ENCODE results near the gene SRCAP. TPM values are rescaled to one million over a fixed set of nuclear protein-coding genes. Genes with fewer than 3 reads are reported as not detected.
A peak's percentile ranks its signal among the peaks of the same experiment; 100 is the strongest.

Gene SRCAP
- total RNA-seq, 4 donors from 2014 or later = 10.7 to 39.6 (median 26.1) TPM

- peaks cover 7 to 41% (median 18%) of the 10 kb centered on the region in 3 donors for H3K36me3 ChIP-seq
- TF ChIP-seq, protein P1, sequence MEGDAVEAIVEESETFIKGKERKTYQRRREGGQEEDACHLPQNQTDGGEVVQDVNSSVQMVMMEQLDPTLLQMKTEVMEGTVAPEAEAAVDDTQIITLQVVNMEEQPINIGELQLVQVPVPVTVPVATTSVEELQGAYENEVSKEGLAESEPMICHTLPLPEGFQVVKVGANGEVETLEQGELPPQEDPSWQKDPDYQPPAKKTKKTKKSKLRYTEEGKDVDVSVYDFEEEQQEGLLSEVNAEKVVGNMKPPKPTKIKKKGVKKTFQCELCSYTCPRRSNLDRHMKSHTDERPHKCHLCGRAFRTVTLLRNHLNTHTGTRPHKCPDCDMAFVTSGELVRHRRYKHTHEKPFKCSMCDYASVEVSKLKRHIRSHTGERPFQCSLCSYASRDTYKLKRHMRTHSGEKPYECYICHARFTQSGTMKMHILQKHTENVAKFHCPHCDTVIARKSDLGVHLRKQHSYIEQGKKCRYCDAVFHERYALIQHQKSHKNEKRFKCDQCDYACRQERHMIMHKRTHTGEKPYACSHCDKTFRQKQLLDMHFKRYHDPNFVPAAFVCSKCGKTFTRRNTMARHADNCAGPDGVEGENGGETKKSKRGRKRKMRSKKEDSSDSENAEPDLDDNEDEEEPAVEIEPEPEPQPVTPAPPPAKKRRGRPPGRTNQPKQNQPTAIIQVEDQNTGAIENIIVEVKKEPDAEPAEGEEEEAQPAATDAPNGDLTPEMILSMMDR (IDR thresholded peaks at IDR 0.05) = no peak
- no peak for TF ChIP-seq POLR2A (IDR thresholded peaks at IDR 0.05)
- intact Hi-C loops (cut with DNase I) = no loop called here
- peaks cover 0 to 5% (median 0%) of the 10 kb centered on the region in 4 donors for H3K27me3 ChIP-seq
- H3K9me3 ChIP-seq = no peaks in the 10 kb centered on the region
- DNase-seq = no peak
- H3K27ac ChIP-seq = no peak overlapping the region
- WGBS, 2 donors = 94 to 97% methylated on average over 5 to 18 of the region's 57 CpGs
- H3K4me3 ChIP-seq = no peak overlapping the region
- H3K4me1 ChIP-seq = peaks cover 10 to 35% (median 15%) of the 10 kb centered on the region in 3 donors
These were observed 84.5 kb downstream of the SRCAP start for GRCh38 chr16:30783280-30784109.

GRCh38 chr16:30784215-30784614, 85.2 kb downstream of the SRCAP start:
- Histone ChIP-seq H3K9me3 (no peaks in the 10 kb centered on the region), H3K4me1 (peaks cover 10 to 31% (median 15%) of the 10 kb centered on the region in 3 donors), H3K27me3 (peaks cover 0 to 5% (median 0%) of the 10 kb centered on the region in 4 donors), H3K36me3 (peaks cover 7 to 41% (median 18%) of the 10 kb centered on the region in 3 donors), H3K27ac (no peak overlapping the region), H3K4me3 (no peak overlapping the region)
- intact Hi-C loops (cut with DNase I) = no loop called here
- TF ChIP-seq POLR2A (IDR thresholded peaks at IDR 0.05) = no peak
- TF ChIP-seq, protein P1 (IDR thresholded peaks at IDR 0.05) = no peak
- WGBS, 2 donors = 82 to 88% methylated on average over 5 to 16 of the region's 18 CpGs
- no peak for DNase-seq

DNA sequence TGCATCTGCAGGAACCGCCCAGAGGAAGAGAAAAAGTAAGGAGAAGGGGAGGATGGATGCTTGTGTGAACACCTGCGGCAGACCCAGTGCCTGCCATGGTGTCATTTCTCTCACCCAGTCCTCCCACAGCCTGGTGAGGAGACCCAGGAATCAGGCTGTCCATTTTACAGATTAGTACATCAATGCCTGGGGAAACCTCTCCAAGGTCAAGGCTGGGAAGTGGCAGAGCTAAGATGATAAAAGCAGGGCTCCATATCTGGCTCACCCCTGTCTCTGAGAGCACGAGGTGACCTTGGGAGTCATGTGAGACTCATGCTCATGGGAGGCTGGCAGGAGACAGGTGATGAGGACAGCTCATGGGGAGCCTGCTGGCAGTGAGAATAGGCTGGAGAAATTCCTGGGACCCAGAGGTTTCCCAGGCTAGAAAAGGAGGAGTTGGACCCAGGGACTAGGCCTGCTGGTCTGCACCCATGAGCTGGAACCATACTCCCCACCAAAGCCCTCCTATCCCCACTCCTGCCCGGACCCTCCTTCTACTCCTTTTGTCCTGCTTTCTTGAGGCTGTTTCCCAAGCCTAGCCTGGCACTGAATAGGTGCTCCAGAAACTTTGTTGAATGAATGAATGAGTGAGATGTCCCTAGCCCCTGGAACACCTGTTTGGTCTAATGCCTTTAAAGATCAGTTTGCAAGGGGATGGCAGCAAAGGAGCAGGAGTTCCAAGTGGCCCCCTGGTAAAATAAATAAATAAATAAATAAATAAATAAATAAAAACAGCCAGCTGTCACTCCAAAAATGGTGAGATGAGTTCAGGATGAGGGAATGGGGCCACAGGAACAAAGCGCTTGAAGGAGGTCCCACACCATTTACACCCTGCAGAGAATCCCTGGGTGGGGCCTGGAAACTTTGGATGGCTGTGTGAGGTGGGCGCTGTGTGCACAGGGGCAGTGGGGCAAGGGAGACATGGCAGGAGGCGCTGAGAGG, 86.4 kb downstream of the SRCAP start:
- Histone ChIP-seq H3K4me3 (peak overlapping the region; percentile 93 to 99 (median 96)), H3K27ac (peak overlapping the region in 2 of 4 donors; percentile 89 to 93), H3K27me3 (peaks cover 0 to 5% (median 0%) of the 10 kb centered on the region in 4 donors), H3K4me1 (peaks cover 10 to 31% (median 15%) of the 10 kb centered on the region in 3 donors), H3K9me3 (no peaks in the 10 kb centered on the region), H3K36me3 (peaks cover 7 to 41% (median 18%) of the 10 kb centered on the region in 3 donors)
- WGBS, 2 donors = 55 to 64% methylated on average over 6 to 7 of the region's 7 CpGs
- intact Hi-C loops (cut with DNase I) = no loop called here
- TF ChIP-seq, protein P1 (IDR thresholded peaks at IDR 0.05) = no peak
- TF ChIP-seq POLR2A (IDR thresholded peaks at IDR 0.05) = no peak
- DNase-seq = no peak

- no peak for TF ChIP-seq POLR2A (IDR thresholded peaks at IDR 0.05)
- TF ChIP-seq, protein P1 (IDR thresholded peaks at IDR 0.05) = no peak
- Histone ChIP-seq H3K4me1 (peaks cover 10 to 31% (median 15%) of the 10 kb centered on the region in 3 donors), H3K27ac (peak overlapping the region; percentile 77 to 94 (median 91)), H3K9me3 (no peaks in the 10 kb centered on the region), H3K4me3 (peak overlapping the region; percentile 93 to 99 (median 96)), H3K36me3 (peaks cover 7 to 33% (median 18%) of the 10 kb centered on the region in 3 donors), H3K27me3 (peaks cover 0 to 5% (median 0%) of the 10 kb centered on the region in 4 donors)
- no peak for DNase-seq
- intact Hi-C loops (cut with DNase I) = no loop called here
- WGBS, 2 donors = 5 to 12% methylated on average over 18 to 25 of the region's 57 CpGs
These were observed 87.4 kb downstream of the SRCAP start for GRCh38 chr16:30786115-30786935.
